Neural cell (in vitro differentiated cells): ENCODE measurements around the gene RC3H2. TPM values are rescaled to one million over a fixed set of nuclear protein-coding genes. Genes with fewer than 3 reads are reported as not detected.

Experiments
- H2AFZ ChIP-seq: fragments of 200-600, 300-800 bp; sonication (generic), shearing (Covaris generic); 2 replicates; pipeline ENCODE4 v1.6.0; 2014; ENCODE audit warnings: low read depth, mild to moderate bottlenecking, antibody characterized with exemption, low read length, moderate library complexity
- H3F3A ChIP-seq: fragments of 200-600 bp; shearing (Covaris generic); 2 replicates; pipeline ENCODE4 v1.6.1; 2016; ENCODE audit warnings: mild to moderate bottlenecking, moderate library complexity, mixed read lengths, antibody characterized with exemption, low read length; ENCODE audit not compliant: insufficient read depth, poor library complexity, severe bottlenecking
- H3K27ac ChIP-seq: fragments of 200-600, 300-800 bp; sonication (generic), shearing (Covaris generic); 2 replicates; pipeline ENCODE4 v1.5.1; 2014; ENCODE audit warnings: mild to moderate bottlenecking, low read length, moderate library complexity
- H3K27me3 ChIP-seq: fragments of 300-800, 200-600 bp; sonication (generic), shearing (Covaris generic); 2 replicates; pipeline ENCODE4 v1.6.0; 2014; ENCODE audit warnings: mild to moderate bottlenecking, low read depth, low read length, moderate library complexity; ENCODE audit not compliant: insufficient read depth
- H3K36me3 ChIP-seq: fragments of 300-800, 200-600 bp; sonication (generic), shearing (Covaris generic); 2 replicates; pipeline ENCODE4 v1.5.1; 2014; ENCODE audit warnings: mild to moderate bottlenecking, antibody characterized with exemption, low read length, moderate library complexity; ENCODE audit not compliant: insufficient read depth
- H3K4me2 ChIP-seq: fragments of 300-800, 200-600 bp; sonication (generic), shearing (Covaris generic); 2 replicates; pipeline ENCODE4 v1.6.0; 2014; ENCODE audit warnings: mild to moderate bottlenecking, low read length
- H3K4me3 ChIP-seq: fragments of 300-800, 200-600 bp; sonication (generic), shearing (Covaris generic); 2 replicates; pipeline ENCODE4 v1.5.1; 2014; ENCODE audit warnings: mild to moderate bottlenecking, low read length, moderate library complexity
- H3K79me2 ChIP-seq: fragments of 200-600 bp; shearing (Covaris generic); replicated peaks from 2 replicates; pipeline ENCODE4 v1.6.0; 2014; ENCODE audit warnings: mild to moderate bottlenecking, low read length, moderate library complexity; ENCODE audit not compliant: insufficient read depth
- H3K9ac ChIP-seq: fragments of 300-800, 200-600 bp; sonication (generic), shearing (Covaris generic); 2 replicates; pipeline ENCODE4 v1.6.1; 2016; ENCODE audit warnings: mild to moderate bottlenecking, low read length, mixed read lengths
- H3K9me2 ChIP-seq: fragments of 200-600 bp; shearing (Covaris generic); 2 replicates; pipeline ENCODE4 v1.6.1; 2016; ENCODE audit warnings: mild to moderate bottlenecking, low read length, mixed read lengths; ENCODE audit not compliant: insufficient read depth
- H3K9me3 ChIP-seq: fragments of 200-600, 300-800 bp; sonication (generic), shearing (Covaris generic); 2 replicates; pipeline ENCODE4 v1.6.1; 2016; ENCODE audit warnings: mild to moderate bottlenecking, mixed run types, low read length, moderate library complexity, mixed read lengths
- H4K20me1 ChIP-seq: fragments of 200-600 bp; shearing (Covaris generic); 2 replicates; pipeline ENCODE4 v1.6.1; 2016; ENCODE audit warnings: mild to moderate bottlenecking, mixed run types; ENCODE audit not compliant: insufficient read depth
- CTCF ChIP-seq: fragments of 450-650 bp; IDR thresholded peaks from 2 replicates; pipeline ENCODE4 v1.5.1; 2014; ENCODE audit warnings: antibody characterized with exemption, mild to moderate bottlenecking, moderate library complexity; ENCODE audit not compliant: poor library complexity, severe bottlenecking
- EP300 ChIP-seq: fragments of 450-650 bp; conservative IDR thresholded peaks from 2 replicates; pipeline ENCODE4 v1.6.1; 2014; ENCODE audit warnings: antibody characterized with exemption, mild to moderate bottlenecking, moderate library complexity; ENCODE audit not compliant: poor library complexity, severe bottlenecking
- EZH2 ChIP-seq: fragments of 200-600, 300-800 bp; shearing (Covaris generic), sonication (generic); IDR thresholded peaks from 2 replicates; pipeline ENCODE4 v1.6.1; 2014; ENCODE audit warnings: antibody characterized with exemption, low read length, borderline replicate concordance, mild to moderate bottlenecking; ENCODE audit not compliant: insufficient read depth, poor library complexity, severe bottlenecking
- MXI1 ChIP-seq: fragments of 450-650 bp; conservative IDR thresholded peaks from 2 replicates; pipeline ENCODE4 v1.6.1; 2014; ENCODE audit warnings: antibody characterized with exemption, mild to moderate bottlenecking; ENCODE audit not compliant: poor library complexity, severe bottlenecking
- POLR2AphosphoS5 ChIP-seq: IDR thresholded peaks from 2 replicates; pipeline ENCODE4 v1.6.1; 2012
- RAD21 ChIP-seq: fragments of 450-650 bp; conservative IDR thresholded peaks from 2 replicates; pipeline ENCODE4 v1.6.1; 2014; ENCODE audit warnings: antibody characterized with exemption, mild to moderate bottlenecking, moderate library complexity
- REST ChIP-seq: IDR thresholded peaks from 2 replicates; pipeline ENCODE4 v1.6.1; 2012; ENCODE audit warnings: borderline replicate concordance
- SMC3 ChIP-seq: fragments of 450-650 bp; conservative IDR thresholded peaks from 2 replicates; pipeline ENCODE4 v1.6.1; 2014; ENCODE audit warnings: antibody characterized with exemption, mild to moderate bottlenecking, moderate library complexity; ENCODE audit not compliant: poor library complexity
- TAF1 ChIP-seq: IDR thresholded peaks from 2 replicates; pipeline ENCODE4 v1.6.1; 2012; ENCODE audit warnings: low read depth
- polyA plus RNA-seq: library from polyadenylated mRNA; depleted of rRNA; stranded (reverse); fragments of >200 nt; gene quantifications from 2 replicates; pipeline ENCODE4 v1.2.3, GENCODE V29; 2014

RC3H2 gene
- polyA plus RNA-seq, 1 donor from 2014 or later: 34.8 TPM

GRCh38 chr9:122819326-122819725 is 85.8 kb downstream of the RC3H2 start:
- Histone ChIP-seq H2AFZ (no peak overlapping the region), H3K79me2 (no peaks in the 10 kb centered on the region), H3K36me3 (no peaks in the 10 kb centered on the region), H4K20me1 (no peaks in the 10 kb centered on the region), H3K27me3 (no peaks in the 10 kb centered on the region), H3K4me2 (no peak overlapping the region), H3K9me2 (no peaks in the 10 kb centered on the region), H3K9ac (no peak overlapping the region), H3K9me3 (no peaks in the 10 kb centered on the region), H3K27ac (no peak overlapping the region), H3F3A (no peaks in the 10 kb centered on the region), H3K4me3 (no peak overlapping the region)
- TF ChIP-seq SMC3: no peak
- no peak for TF ChIP-seq EP300
- TF ChIP-seq POLR2AphosphoS5: no peak
- TF ChIP-seq REST: no peak
- no peak for TF ChIP-seq CTCF
- TF ChIP-seq EZH2: no peak
- TF ChIP-seq RAD21: no peak
- TF ChIP-seq MXI1: no peak
- TF ChIP-seq TAF1: no peak

GRCh38 chr9:122816163-122816867 is 88.8 kb downstream of the RC3H2 start:
- no peak for TF ChIP-seq CTCF
- TF ChIP-seq EP300: no peak
- TF ChIP-seq POLR2AphosphoS5: no peak
- TF ChIP-seq SMC3: no peak
- no peak for TF ChIP-seq RAD21
- no peak for TF ChIP-seq TAF1
- no peak for TF ChIP-seq EZH2
- no peak for TF ChIP-seq MXI1
- no peak for TF ChIP-seq REST
- H3K27ac ChIP-seq: no peak overlapping the region
- H3K27me3 ChIP-seq: no peaks in the 10 kb centered on the region
- H3K9me3 ChIP-seq: no peaks in the 10 kb centered on the region
- H3K4me2 ChIP-seq: no peak overlapping the region
- no peaks in the 10 kb centered on the region for H4K20me1 ChIP-seq
- H3K9me2 ChIP-seq: no peaks in the 10 kb centered on the region
- no peak overlapping the region for H2AFZ ChIP-seq
- no peak overlapping the region for H3K9ac ChIP-seq
- H3K79me2 ChIP-seq: no peaks in the 10 kb centered on the region
- no peaks in the 10 kb centered on the region for H3F3A ChIP-seq
- no peak overlapping the region for H3K4me3 ChIP-seq
- no peaks in the 10 kb centered on the region for H3K36me3 ChIP-seq
